HepG2 (cell line): ENCODE measurements around the gene OXLD1. TPM values are rescaled to one million over a fixed set of nuclear protein-coding genes. Genes with fewer than 3 reads are reported as not detected.

Experiments
- AGO2 ChIP-seq: fragments of 200-400 bp; formaldehyde crosslinking; optimal IDR thresholded peaks from 2 replicates; pipeline ENCODE3; 2017; ENCODE audit warnings: mild to moderate bottlenecking, low read depth, low read length, moderate library complexity
- KLF12 ChIP-seq: sonication (generic); formaldehyde crosslinking; IDR thresholded peaks from 2 replicates; pipeline ENCODE4 v1.4.0; 2020; ENCODE audit warnings: missing genetic modification reagents, borderline replicate concordance
- SP140L ChIP-seq: sonication (generic); formaldehyde crosslinking; IDR thresholded peaks from 2 replicates; pipeline ENCODE4 v1.4.0; 2020; ENCODE audit warnings: missing genetic modification reagents, borderline replicate concordance
- ZBTB8A ChIP-seq: sonication (generic); formaldehyde crosslinking; IDR thresholded peaks from 2 replicates; pipeline ENCODE4 v1.4.0; 2020; ENCODE audit warnings: mild to moderate bottlenecking, low read depth, missing genetic modification reagents, borderline replicate concordance
- ZNF441 ChIP-seq: sonication (generic); formaldehyde crosslinking; IDR thresholded peaks from 2 replicates; pipeline ENCODE4 v1.7.0; 2021; ENCODE audit warnings: missing genetic modification reagents, borderline replicate concordance
- ZNF567 ChIP-seq: sonication (generic); formaldehyde crosslinking; IDR thresholded peaks from 2 replicates; pipeline ENCODE4 v1.8.1; 2023; ENCODE audit warnings: mild to moderate bottlenecking, missing genetic modification reagents, borderline replicate concordance
- polyA plus RNA-seq, 8 experiments: library from polyadenylated mRNA; depleted of rRNA in 3 of 8; stranded (reverse) in 7 of 8; unstranded in 1 of 8; fragments of >200 nt; fragmentation: Illumina TruSeq in 4 of 8; extraction: Trizol in 4 of 8; gene quantifications; 2 replicates each; pipeline versions ENCODE4 v1.2.1 to v1.2.3, GENCODE V29; 2011 to 2016; ENCODE audit warnings: low read depth in 4 of 8, missing spikeins in 1 of 8, mixed read lengths in 1 of 8; ENCODE audit not compliant: insufficient read depth in 1 of 8
- total RNA-seq, 5 experiments: library from RNA; depleted of rRNA; stranded (reverse); fragments of >200 nt; fragmentation: Illumina TruSeq; extraction: Trizol; gene quantifications; 2 replicates each; pipeline ENCODE4 v1.2.3, GENCODE V29; 2016; ENCODE audit warnings: low read depth in 1 of 5
- TF ChIP-seq, protein P1 (sequence below): sonication (generic); formaldehyde crosslinking; IDR thresholded peaks from 2 replicates; pipeline ENCODE4 v1.5.0; 2020; ENCODE audit warnings: mild to moderate bottlenecking, missing genetic modification reagents, borderline replicate concordance
- TF ChIP-seq, protein P2 (sequence below): sonication (generic); formaldehyde crosslinking; IDR thresholded peaks from 2 replicates; pipeline ENCODE4 v1.8.1; 2022; ENCODE audit warnings: low read depth, mild to moderate bottlenecking, missing genetic modification reagents

The OXLD1 gene
- total and polyA plus RNA-seq, 2 of the 13 experiments (the other 11 are each of a cell fraction or from before 2014, with no cell fraction given), result 27.1 to 37.5 TPM

DNA sequence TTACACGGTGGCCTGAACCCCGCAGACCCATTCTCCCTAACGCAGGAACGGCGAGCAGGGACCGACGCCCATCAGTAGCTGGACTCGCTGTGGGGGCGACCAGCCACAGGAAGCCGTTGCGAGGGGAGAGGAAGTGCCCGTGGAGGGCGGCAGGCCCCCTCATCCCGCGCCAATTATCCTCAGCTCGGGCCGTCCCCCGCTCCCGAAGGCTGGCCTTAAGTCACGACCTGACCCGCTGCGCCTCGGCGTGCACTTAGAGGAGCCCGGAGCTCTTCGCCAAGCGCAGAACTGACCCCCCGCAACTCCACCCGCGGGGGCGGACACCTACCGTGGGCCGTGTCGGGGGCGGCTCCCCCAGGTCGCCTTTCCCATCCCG is 16.8 kb upstream of the OXLD1 start (continued):
- TF ChIP-seq, protein P1, sequence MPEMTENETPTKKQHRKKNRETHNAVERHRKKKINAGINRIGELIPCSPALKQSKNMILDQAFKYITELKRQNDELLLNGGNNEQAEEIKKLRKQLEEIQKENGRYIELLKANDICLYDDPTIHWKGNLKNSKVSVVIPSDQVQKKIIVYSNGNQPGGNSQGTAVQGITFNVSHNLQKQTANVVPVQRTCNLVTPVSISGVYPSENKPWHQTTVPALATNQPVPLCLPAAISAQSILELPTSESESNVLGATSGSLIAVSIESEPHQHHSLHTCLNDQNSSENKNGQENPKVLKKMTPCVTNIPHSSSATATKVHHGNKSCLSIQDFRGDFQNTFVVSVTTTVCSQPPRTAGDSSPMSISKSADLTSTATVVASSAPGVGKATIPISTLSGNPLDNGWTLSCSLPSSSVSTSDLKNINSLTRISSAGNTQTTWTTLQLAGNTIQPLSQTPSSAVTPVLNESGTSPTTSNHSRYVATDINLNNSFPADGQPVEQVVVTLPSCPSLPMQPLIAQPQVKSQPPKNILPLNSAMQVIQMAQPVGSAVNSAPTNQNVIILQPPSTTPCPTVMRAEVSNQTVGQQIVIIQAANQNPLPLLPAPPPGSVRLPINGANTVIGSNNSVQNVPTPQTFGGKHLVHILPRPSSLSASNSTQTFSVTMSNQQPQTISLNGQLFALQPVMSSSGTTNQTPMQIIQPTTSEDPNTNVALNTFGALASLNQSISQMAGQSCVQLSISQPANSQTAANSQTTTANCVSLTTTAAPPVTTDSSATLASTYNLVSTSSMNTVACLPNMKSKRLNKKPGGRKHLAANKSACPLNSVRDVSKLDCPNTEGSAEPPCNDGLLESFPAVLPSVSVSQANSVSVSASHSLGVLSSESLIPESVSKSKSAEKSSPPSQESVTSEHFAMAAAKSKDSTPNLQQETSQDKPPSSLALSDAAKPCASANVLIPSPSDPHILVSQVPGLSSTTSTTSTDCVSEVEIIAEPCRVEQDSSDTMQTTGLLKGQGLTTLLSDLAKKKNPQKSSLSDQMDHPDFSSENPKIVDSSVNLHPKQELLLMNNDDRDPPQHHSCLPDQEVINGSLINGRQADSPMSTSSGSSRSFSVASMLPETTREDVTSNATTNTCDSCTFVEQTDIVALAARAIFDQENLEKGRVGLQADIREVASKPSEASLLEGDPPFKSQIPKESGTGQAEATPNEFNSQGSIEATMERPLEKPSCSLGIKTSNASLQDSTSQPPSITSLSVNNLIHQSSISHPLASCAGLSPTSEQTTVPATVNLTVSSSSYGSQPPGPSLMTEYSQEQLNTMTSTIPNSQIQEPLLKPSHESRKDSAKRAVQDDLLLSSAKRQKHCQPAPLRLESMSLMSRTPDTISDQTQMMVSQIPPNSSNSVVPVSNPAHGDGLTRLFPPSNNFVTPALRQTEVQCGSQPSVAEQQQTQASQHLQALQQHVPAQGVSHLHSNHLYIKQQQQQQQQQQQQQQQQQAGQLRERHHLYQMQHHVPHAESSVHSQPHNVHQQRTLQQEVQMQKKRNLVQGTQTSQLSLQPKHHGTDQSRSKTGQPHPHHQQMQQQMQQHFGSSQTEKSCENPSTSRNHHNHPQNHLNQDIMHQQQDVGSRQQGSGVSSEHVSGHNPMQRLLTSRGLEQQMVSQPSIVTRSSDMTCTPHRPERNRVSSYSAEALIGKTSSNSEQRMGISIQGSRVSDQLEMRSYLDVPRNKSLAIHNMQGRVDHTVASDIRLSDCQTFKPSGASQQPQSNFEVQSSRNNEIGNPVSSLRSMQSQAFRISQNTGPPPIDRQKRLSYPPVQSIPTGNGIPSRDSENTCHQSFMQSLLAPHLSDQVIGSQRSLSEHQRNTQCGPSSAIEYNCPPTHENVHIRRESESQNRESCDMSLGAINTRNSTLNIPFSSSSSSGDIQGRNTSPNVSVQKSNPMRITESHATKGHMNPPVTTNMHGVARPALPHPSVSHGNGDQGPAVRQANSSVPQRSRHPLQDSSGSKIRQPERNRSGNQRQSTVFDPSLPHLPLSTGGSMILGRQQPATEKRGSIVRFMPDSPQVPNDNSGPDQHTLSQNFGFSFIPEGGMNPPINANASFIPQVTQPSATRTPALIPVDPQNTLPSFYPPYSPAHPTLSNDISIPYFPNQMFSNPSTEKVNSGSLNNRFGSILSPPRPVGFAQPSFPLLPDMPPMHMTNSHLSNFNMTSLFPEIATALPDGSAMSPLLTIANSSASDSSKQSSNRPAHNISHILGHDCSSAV (CRISPR knock-in tag), result 0 out of 2 replicates have a peak, but pooled peaks have one; percentile 76
- TF ChIP-seq ZBTB8A (no peak), ZNF441 (CRISPR knock-in tag) (peak; percentile 11; the same call in 1 of the 2 replicates), KLF12 (CRISPR knock-in tag) (0 out of 2 replicates have a peak, but pooled peaks have one; percentile 12), ZNF567 (0 out of 2 replicates have a peak, but pooled peaks have one; percentile 84), SP140L (CRISPR knock-in tag) (no peak), AGO2 (peak; percentile 12)
- TF ChIP-seq, protein P2, sequence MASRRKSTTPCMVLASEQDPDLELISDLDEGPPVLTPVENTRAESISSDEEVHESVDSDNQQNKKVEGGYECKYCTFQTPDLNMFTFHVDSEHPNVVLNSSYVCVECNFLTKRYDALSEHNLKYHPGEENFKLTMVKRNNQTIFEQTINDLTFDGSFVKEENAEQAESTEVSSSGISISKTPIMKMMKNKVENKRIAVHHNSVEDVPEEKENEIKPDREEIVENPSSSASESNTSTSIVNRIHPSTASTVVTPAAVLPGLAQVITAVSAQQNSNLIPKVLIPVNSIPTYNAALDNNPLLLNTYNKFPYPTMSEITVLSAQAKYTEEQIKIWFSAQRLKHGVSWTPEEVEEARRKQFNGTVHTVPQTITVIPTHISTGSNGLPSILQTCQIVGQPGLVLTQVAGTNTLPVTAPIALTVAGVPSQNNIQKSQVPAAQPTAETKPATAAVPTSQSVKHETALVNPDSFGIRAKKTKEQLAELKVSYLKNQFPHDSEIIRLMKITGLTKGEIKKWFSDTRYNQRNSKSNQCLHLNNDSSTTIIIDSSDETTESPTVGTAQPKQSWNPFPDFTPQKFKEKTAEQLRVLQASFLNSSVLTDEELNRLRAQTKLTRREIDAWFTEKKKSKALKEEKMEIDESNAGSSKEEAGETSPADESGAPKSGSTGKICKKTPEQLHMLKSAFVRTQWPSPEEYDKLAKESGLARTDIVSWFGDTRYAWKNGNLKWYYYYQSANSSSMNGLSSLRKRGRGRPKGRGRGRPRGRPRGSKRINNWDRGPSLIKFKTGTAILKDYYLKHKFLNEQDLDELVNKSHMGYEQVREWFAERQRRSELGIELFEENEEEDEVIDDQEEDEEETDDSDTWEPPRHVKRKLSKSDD (CRISPR knock-in tag), result peak; percentile 23; the same call in 1 of the 2 replicates
